NCI-H2196 (cell line): ENCODE results near the gene PCDHGB7.
"Not testable (repeated sequence)": the region's sequence is repeated elsewhere in the genome, so short reads cannot be mapped to it uniquely, and the experiment has no call there.

Experiments
- DNase-seq: peaks from one replicate; lab custom pipeline; 2025; ENCODE audit not compliant: unreplicated experiment; lab: John Stamatoyannopoulos, UW

The PCDHGB7 gene

GRCh38 chr5:141422742-141423291, 5.3 kb downstream of the PCDHGB7 start:
- DNase-seq, result no peak

DNA sequence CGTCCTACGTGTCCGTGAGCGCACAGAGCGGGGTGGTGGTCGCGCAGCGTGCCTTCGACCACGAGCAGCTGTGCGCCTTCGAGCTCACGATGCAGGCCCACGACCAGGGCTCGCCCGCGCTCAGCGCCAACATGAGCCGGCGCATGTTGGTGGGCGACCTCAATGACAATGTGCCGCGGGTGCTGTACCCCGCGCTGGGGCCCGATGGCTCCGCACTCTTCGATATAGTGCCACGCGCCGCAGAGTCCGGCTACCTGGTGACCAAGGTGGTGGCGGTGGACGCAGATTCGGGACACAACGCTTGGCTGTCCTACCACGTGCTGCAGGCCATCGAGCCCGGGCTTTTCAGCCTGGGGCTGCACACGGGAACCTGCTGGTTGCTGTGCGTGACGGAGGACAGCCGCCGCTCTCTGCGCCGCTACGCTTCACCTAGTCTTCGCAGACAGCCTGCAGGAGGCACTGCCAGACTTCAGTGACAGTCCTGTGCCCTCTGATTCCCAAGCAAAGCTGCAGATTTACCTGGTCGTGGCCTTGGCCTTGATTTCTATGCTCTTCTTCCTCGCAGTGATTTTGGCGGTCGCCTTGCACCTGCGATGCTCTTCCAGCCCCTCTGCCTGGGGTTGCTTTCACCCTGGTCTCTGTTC, 10.4 kb downstream of the PCDHGB7 start:
- no peak for DNase-seq

- no peak for DNase-seq
Measured at GRCh38 chr5:141430332-141431113, 13.0 kb downstream of the PCDHGB7 start, which contains the start of gene PCDHGA12. TSS of gene PCDHGA12 (plus strand) at chr5:141430507. CDS start at chr5:141430760, 253 bp downstream.

GRCh38 chr5:141431286-141431685, 13.8 kb downstream of the PCDHGB7 start:
- no peak for DNase-seq

DNA sequence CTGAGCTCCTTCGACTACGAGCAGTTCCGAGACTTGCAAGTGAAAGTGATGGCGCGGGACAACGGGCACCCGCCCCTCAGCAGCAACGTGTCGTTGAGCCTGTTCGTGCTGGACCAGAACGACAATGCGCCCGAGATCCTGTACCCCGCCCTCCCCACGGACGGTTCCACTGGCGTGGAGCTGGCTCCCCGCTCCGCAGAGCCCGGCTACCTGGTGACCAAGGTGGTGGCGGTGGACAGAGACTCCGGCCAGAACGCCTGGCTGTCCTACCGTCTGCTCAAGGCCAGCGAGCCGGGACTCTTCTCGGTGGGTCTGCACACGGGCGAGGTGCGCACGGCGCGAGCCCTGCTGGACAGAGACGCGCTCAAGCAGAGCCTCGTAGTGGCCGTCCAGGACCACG, 14.8 kb downstream of the PCDHGB7 start:
- not testable (repeated sequence) for DNase-seq

DNA sequence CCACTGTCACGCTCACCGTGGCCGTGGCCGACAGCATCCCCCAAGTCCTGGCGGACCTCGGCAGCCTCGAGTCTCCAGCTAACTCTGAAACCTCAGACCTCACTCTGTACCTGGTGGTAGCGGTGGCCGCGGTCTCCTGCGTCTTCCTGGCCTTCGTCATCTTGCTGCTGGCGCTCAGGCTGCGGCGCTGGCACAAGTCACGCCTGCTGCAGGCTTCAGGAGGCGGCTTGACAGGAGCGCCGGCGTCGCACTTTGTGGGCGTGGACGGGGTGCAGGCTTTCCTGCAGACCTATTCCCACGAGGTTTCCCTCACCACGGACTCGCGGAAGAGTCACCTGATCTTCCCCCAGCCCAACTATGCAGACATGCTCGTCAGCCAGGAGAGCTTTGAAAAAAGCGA, 15.2 kb downstream of the PCDHGB7 start:
- DNase-seq, result not testable (repeated sequence)

GRCh38 chr5:141434006-141434405, 16.5 kb downstream of the PCDHGB7 start:
- DNase-seq, result no peak

DNA sequence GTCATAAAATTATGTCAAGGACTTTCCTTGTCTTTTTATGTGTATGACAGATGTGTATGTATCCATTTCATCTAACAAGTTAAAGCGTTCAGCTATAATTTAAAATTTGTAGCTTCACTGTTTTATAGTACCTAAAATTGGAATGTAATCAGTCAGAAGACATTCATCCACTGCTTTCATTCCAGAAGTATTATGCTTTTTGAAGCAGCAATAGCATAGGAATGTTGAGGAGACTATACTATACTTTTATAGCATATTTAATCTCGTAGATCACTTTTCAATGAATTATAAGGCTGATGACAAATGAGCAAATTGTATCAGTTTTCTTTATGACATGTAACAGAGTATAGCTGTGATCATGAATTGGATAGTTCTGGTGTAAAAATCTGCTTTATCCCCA, 19.7 kb downstream of the PCDHGB7 start:
- no peak for DNase-seq

DNA sequence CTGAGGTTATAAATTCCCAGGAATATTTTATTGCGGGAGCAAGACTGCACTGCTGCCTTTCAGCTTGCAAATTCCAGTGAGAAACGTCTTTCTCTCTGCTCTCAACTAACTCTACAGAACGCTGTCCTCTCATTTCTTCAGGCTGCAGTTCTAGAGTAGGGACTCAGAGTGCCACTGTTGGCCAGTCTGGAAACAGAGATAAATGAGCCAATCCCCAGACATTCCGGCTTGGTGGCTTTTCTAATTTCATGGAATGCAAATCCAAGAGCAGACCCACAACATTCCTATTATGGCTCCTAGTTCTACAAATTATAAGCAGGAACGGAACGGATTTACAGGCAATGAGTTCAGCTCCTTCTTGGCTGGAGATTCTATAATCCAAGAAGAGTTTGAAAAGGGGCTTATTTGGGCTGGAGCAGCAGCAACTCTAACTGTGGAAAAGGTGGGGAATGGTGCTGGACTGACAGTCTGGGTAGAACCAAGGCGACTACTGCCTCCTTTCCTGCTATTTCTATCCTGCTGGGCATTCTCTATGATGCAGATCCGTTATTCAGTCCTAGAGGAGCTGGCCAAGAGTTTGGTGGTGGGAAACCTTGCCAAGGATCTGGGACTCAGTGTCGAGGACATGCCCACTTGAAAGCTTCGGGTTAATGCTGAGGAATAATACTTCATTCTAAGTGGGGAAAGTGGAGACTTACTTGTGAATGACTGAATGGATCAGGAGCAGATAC, 22.1 kb downstream of the PCDHGB7 start:
- DNase-seq, result no peak

GRCh38 chr5:141440341-141440740, 22.9 kb downstream of the PCDHGB7 start:
- DNase-seq, result no peak

DNA sequence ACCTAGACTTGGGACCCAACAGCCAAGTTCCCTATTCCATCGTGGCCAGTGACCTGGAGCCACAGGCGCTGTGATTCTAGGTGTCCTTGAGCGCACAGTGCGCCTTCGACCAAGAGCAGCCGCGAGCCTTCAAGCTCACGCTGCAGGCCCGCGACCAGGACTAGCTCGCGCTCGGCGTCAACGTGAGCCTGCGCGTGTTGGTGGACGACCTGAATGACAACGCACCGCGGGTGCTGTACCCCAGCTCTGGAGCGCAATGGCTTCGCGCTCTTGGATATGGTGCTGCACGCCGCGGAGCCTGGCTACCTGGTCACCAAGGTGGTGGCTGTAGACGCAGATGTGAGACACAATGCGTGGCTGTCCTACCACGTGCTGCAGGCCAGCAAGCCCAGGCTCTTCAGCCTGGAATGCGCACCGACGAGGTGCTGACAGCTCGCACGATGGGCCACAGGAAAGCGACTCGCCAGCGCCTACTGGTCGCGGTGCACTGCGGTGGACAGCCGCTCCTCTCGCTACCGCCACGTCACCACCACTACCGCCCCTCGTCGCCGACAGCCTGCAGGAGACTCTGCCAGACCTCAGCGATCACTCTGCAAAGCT, 24.2 kb downstream of the PCDHGB7 start:
- DNase-seq, result no peak

GRCh38 chr5:141465351-141465750, 47.9 kb downstream of the PCDHGB7 start:
- DNase-seq, result no peak
